Smooth muscle cell (in vitro differentiated cells): Measurements from ENCODE around the gene KCND3. TPM values are rescaled to one million over a fixed set of nuclear protein-coding genes. Genes with fewer than 3 reads are reported as not detected.
"Not testable (repeated sequence)": the region's sequence is repeated elsewhere in the genome, so short reads cannot be mapped to it uniquely, and the experiment has no call there.

Source experiments
- DNase-seq: peaks from one replicate; lab custom pipeline; 2025; ENCODE audit not compliant: unreplicated experiment; lab: John Stamatoyannopoulos, UW
- H2AFZ ChIP-seq: fragments of 200-600 bp; sonication (generic); 2 replicates; pipeline ENCODE4 v1.6.0; 2016; ENCODE audit warnings: antibody characterized with exemption, low read depth, mild to moderate bottlenecking
- H3F3A ChIP-seq: fragments of 200-600 bp; sonication (generic); 2 replicates; pipeline ENCODE4 v1.6.0; 2017; ENCODE audit warnings: antibody characterized with exemption, low read depth
- H3K27ac ChIP-seq: fragments of 200-600 bp; sonication (generic); 2 replicates; pipeline ENCODE4 v1.5.1; 2016; ENCODE audit warnings: low read depth, mild to moderate bottlenecking
- H3K27me3 ChIP-seq: fragments of 200-600 bp; sonication (generic); 2 replicates; pipeline ENCODE4 v1.6.1; 2016; ENCODE audit warnings: low read depth, mild to moderate bottlenecking
- H3K36me3 ChIP-seq: fragments of 200-600 bp; sonication (generic); 2 replicates; pipeline ENCODE4 v1.5.1; 2016; ENCODE audit warnings: low read depth
- H3K4me1 ChIP-seq: fragments of 200-600 bp; sonication (generic); 2 replicates; pipeline ENCODE4 v1.5.1; 2016; ENCODE audit warnings: low read depth
- H3K4me2 ChIP-seq: fragments of 200-600 bp; sonication (generic); 2 replicates; pipeline ENCODE4 v1.6.0; 2016; ENCODE audit warnings: mild to moderate bottlenecking
- H3K4me3 ChIP-seq: fragments of 200-600 bp; sonication (generic); 2 replicates; pipeline ENCODE4 v1.5.1; 2016; ENCODE audit warnings: mild to moderate bottlenecking
- H3K79me2 ChIP-seq: fragments of 200-600 bp; sonication (generic); 2 replicates; pipeline ENCODE4 v1.6.0; 2016; ENCODE audit warnings: low read depth, mild to moderate bottlenecking
- H3K9ac ChIP-seq: fragments of 200-600 bp; sonication (generic); 2 replicates; pipeline ENCODE4 v1.6.0; 2016; ENCODE audit warnings: low read depth
- H3K9me3 ChIP-seq: fragments of 200-600 bp; sonication (generic); replicated peaks from 2 replicates; pipeline ENCODE4 v1.5.1; 2016; ENCODE audit warnings: low read depth
- H4K20me1 ChIP-seq: fragments of 200-600 bp; sonication (generic); 2 replicates; pipeline ENCODE4 v1.6.0; 2016; ENCODE audit warnings: low read depth
- WGBS: methylation state at CpG from one replicate; pipeline ENCODE4 v1.1.7; 2016; ENCODE audit warnings: low lambda C conversion rate; 5-methylcytosine and 5-hydroxymethylcytosine counted together
- polyA plus RNA-seq: library from polyadenylated mRNA; unstranded; fragments of >200 nt; fragmentation: Nextera tagmentation; extraction: Ambion mirVana; gene quantifications from 2 replicates; pipeline ENCODE4 v1.2.1, GENCODE V29; 2016
- total RNA-seq: library from RNA; depleted of rRNA; stranded (reverse); fragments of >200 nt; gene quantifications from 2 replicates; pipeline ENCODE4 v1.2.3, GENCODE V29; 2014
- TF ChIP-seq, protein P1 (sequence below): fragments of 200-600 bp; sonication (generic); IDR thresholded peaks from 2 replicates; pipeline ENCODE4 v1.5.1; 2017; ENCODE audit warnings: borderline replicate concordance, mild to moderate bottlenecking, antibody characterized with exemption; ENCODE audit not compliant: insufficient read depth, poor library complexity, severe bottlenecking

KCND3 gene
- total and polyA plus RNA-seq, 2 experiments from 2014 or later, result 0.97 to 2.2 TPM

DNA sequence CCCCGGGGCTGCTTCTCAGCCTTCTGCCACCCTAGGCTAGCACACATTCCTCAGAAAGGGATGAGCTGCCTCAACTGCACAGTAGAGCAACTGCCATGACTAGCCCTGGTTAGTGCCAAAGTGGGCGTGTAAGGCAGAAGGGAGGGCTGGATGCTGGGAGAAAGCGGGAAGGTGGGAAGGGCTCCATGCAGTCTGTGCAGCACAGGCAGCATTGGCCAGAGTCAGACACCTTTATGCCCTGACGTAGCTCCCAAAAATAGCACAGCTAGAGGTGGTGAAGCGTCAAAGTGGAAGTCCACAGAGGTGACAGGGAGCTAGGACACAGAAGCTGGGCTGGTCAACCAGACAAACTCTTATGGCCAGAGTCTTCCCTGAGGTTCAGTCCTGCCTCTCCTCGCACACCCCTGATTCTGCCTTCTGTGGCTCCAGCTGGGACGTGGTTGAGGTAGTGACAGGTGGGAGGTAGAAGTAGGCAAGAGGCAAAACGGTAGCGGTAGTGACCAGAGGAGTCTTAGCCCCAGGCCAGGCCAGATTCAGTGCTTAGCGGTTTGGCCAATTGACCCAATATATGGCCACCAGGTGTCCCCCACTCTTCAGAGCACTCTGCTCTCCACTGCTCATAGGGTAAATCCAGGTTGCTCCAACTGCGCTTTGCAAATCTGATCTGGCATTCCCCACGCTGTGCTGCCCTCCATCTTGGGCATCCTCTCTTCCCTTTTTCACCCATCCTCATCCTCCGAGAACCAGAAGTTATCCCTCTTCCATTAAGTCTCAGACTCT is 188.2 kb downstream of the KCND3 start:
- TF ChIP-seq, protein P1, sequence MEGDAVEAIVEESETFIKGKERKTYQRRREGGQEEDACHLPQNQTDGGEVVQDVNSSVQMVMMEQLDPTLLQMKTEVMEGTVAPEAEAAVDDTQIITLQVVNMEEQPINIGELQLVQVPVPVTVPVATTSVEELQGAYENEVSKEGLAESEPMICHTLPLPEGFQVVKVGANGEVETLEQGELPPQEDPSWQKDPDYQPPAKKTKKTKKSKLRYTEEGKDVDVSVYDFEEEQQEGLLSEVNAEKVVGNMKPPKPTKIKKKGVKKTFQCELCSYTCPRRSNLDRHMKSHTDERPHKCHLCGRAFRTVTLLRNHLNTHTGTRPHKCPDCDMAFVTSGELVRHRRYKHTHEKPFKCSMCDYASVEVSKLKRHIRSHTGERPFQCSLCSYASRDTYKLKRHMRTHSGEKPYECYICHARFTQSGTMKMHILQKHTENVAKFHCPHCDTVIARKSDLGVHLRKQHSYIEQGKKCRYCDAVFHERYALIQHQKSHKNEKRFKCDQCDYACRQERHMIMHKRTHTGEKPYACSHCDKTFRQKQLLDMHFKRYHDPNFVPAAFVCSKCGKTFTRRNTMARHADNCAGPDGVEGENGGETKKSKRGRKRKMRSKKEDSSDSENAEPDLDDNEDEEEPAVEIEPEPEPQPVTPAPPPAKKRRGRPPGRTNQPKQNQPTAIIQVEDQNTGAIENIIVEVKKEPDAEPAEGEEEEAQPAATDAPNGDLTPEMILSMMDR, result no peak
- no peak for DNase-seq
- H3K4me3 ChIP-seq, result no peak overlapping the region
- H3K4me2 ChIP-seq, result no peak overlapping the region
- WGBS, result 93% methylated on average over 13 of the region's 13 CpGs
- H2AFZ ChIP-seq, result no peak overlapping the region
- no peak overlapping the region for H3K9ac ChIP-seq
- no peaks in the 10 kb centered on the region for H3K4me1 ChIP-seq
- no peaks in the 10 kb centered on the region for H3K79me2 ChIP-seq
- H3K27me3 ChIP-seq, result no peaks in the 10 kb centered on the region
- no peak overlapping the region for H3K27ac ChIP-seq
- no peaks in the 10 kb centered on the region for H4K20me1 ChIP-seq
- no peaks in the 10 kb centered on the region for H3K9me3 ChIP-seq
- H3F3A ChIP-seq, result no peaks in the 10 kb centered on the region
- H3K36me3 ChIP-seq, result no peaks in the 10 kb centered on the region

DNA sequence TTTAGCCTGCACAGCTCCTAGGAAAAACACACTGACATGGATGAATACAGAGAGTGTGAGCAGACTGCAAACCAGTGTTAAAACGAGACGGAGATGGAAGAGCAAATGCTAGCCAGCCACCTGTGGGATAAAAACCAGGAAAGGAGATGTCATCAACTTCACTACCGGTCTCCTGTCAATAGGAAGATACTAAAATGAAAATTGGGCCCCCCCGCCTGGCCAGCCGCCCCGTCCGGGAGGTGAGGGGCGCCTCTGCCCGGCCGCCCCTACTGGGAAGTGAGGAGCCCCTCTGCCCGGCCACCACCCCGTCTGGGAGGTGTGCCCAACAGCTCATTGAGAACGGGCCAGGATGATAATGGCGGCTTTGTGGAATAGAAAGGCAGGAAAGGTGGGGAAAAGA is 189.7 kb downstream of the KCND3 start:
- WGBS, result 91% methylated on average over 14 of the region's 14 CpGs
- H3K4me1 ChIP-seq, H3K9me3 ChIP-seq, H3F3A ChIP-seq, H3K9ac ChIP-seq, DNase-seq, H3K4me2 ChIP-seq, H3K79me2 ChIP-seq, H3K27ac ChIP-seq, H3K27me3 ChIP-seq, H3K4me3 ChIP-seq, H2AFZ ChIP-seq, H4K20me1 ChIP-seq, H3K36me3 ChIP-seq: not testable (repeated sequence)

DNA sequence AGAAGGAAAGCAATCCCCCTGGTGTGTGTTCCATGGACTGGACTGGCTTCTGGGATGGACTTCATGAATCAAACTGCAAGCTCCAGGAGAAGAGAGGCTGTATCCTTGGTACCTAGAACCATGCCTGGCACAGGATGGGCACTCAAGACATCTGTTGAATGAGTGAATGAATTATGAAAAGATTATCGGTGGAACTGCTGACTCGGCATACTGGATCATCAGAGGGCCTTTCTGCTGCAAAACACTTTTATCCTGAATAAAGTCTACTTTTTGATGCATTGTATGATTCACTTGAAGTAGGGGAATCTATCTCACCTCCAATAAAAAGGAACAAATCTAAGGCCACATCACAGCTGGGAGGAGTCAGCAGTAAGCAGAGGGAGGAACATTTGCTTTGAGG is 190.9 kb downstream of the KCND3 start:
- Histone ChIP-seq H3K27ac (no peak overlapping the region), H3K9ac (no peak overlapping the region), H3K27me3 (no peaks in the 10 kb centered on the region), H3K36me3 (no peaks in the 10 kb centered on the region), H4K20me1 (no peaks in the 10 kb centered on the region), H3F3A (no peaks in the 10 kb centered on the region), H3K9me3 (no peaks in the 10 kb centered on the region), H2AFZ (no peak overlapping the region), H3K4me3 (no peak overlapping the region), H3K4me2 (no peak overlapping the region), H3K79me2 (no peaks in the 10 kb centered on the region), H3K4me1 (no peaks in the 10 kb centered on the region)
- DNase-seq, result no peak
- TF ChIP-seq, protein P1, result no peak
- WGBS, result 98% methylated on average over 2 of the region's 2 CpGs

DNA sequence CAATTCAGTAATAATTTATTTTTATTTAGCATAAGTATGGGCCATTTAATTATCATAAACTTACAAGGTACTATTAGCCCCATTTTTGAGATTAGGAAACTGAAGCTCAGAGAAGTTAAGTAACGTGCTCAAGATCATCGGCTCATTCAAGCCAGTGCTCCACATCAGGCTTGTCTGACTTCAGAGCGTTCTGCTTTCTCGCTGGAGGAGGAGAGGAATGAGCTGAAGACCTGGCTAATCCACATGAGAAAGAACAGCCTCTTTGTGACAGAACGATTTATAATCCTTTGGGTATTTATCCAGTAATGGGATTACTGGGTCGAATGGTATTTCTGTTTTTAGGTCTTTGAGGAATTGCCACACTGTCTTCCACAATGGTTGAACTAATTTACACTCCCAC is 194.1 kb downstream of the KCND3 start:
- H3K27me3 ChIP-seq, result no peaks in the 10 kb centered on the region
- H3F3A ChIP-seq, result no peaks in the 10 kb centered on the region
- WGBS, result 46% methylated on average over 6 of the region's 6 CpGs
- no peak overlapping the region for H3K27ac ChIP-seq
- no peak for DNase-seq
- no peak overlapping the region for H3K9ac ChIP-seq
- no peak overlapping the region for H3K4me3 ChIP-seq
- no peak overlapping the region for H3K4me2 ChIP-seq
- no peaks in the 10 kb centered on the region for H3K4me1 ChIP-seq
- no peaks in the 10 kb centered on the region for H3K9me3 ChIP-seq
- H3K36me3 ChIP-seq, result no peaks in the 10 kb centered on the region
- TF ChIP-seq, protein P1, result no peak
- H3K79me2 ChIP-seq, result no peaks in the 10 kb centered on the region
- H2AFZ ChIP-seq, result no peak overlapping the region
- no peaks in the 10 kb centered on the region for H4K20me1 ChIP-seq
